Effector memory CD8-positive, alpha-beta T cell (primary cell): ENCODE results near the gene INTS6L.

ENCODE experiments used
- ATAC-seq: fragments of 150-1000 bp; cut with Tn5 transposase; replicated peaks from 2 replicates; pipeline ENCODE4 v1.10.0; 2021; ENCODE audit warnings: mild to moderate bottlenecking, moderate library complexity
- DNase-seq, 3 experiments: peaks; one replicate each; pipeline ENCODE4 v3.0.0; 2021
- H3K27ac Mint-ChIP-seq, 2 donors: one replicate each; pipeline ENCODE4 v1.8.0; 2022; ENCODE audit warnings: mild to moderate bottlenecking in 2 of 2, mixed read lengths in 2 of 2, moderate library complexity in 2 of 2
- H3K27me3 Mint-ChIP-seq, 2 donors: one replicate each; pipeline ENCODE4 v1.8.0; 2022; ENCODE audit warnings: mixed read lengths in 2 of 2
- H3K36me3 Mint-ChIP-seq: one replicate; pipeline ENCODE4 v1.8.0; 2022; ENCODE audit warnings: mild to moderate bottlenecking, moderate library complexity, mixed read lengths; ENCODE audit not compliant: insufficient read depth
- H3K4me1 Mint-ChIP-seq, 2 donors: one replicate each; pipeline ENCODE4 v1.8.0; 2022; ENCODE audit warnings: low read depth in 2 of 2, mixed read lengths in 2 of 2
- H3K4me3 Mint-ChIP-seq, 2 donors: one replicate each; pipeline ENCODE4 v1.8.0; 2022; ENCODE audit warnings: mild to moderate bottlenecking in 2 of 2, mixed read lengths in 2 of 2, moderate library complexity in 2 of 2
- H3K9me3 Mint-ChIP-seq, 2 donors: one replicate each; pipeline ENCODE4 v1.8.0; 2022; ENCODE audit warnings: mixed read lengths in 2 of 2

INTS6L gene

GRCh38 chrX:135535077-135535940, 14.8 kb downstream of the INTS6L start:
- Mint-ChIP-seq H3K27ac (peak overlapping the region in 1 of 2 donors; percentile 66), H3K9me3 (no peaks in the 10 kb centered on the region), H3K36me3 (no peaks in the 10 kb centered on the region), H3K4me1 (peaks cover 18 to 28% of the 10 kb centered on the region in 2 donors), H3K27me3 (no peaks in the 10 kb centered on the region), H3K4me3 (no peak overlapping the region)
- no peak for DNase-seq
- ATAC-seq = no peak

GRCh38 chrX:135536877-135537276, 16.4 kb downstream of the INTS6L start:
- Mint-ChIP-seq H3K9me3 (no peaks in the 10 kb centered on the region), H3K27me3 (no peaks in the 10 kb centered on the region), H3K27ac (peak overlapping the region; percentile 62 to 80), H3K4me3 (no peak overlapping the region), H3K4me1 (peaks cover 11 to 18% of the 10 kb centered on the region in 2 donors), H3K36me3 (no peaks in the 10 kb centered on the region)
- no peak for DNase-seq
- peak; percentile 63 for ATAC-seq

GRCh38 chrX:135541351-135541750, 20.9 kb downstream of the INTS6L start:
- H3K36me3 Mint-ChIP-seq = peaks cover 5% of the 10 kb centered on the region
- DNase-seq = no peak
- H3K27ac Mint-ChIP-seq = no peak overlapping the region
- no peak for ATAC-seq
- no peaks in the 10 kb centered on the region for H3K9me3 Mint-ChIP-seq
- H3K4me3 Mint-ChIP-seq = no peak overlapping the region
- H3K4me1 Mint-ChIP-seq = peaks cover 25 to 30% of the 10 kb centered on the region in 2 donors
- H3K27me3 Mint-ChIP-seq = no peaks in the 10 kb centered on the region

- peaks cover 19 to 24% of the 10 kb centered on the region in 2 donors for H3K4me1 Mint-ChIP-seq
- ATAC-seq = no peak
Measured at GRCh38 chrX:135543172-135543571, 22.7 kb downstream of the INTS6L start.

GRCh38 chrX:135543924-135544323, 23.5 kb downstream of the INTS6L start:
- no peaks in the 10 kb centered on the region for H3K27me3 Mint-ChIP-seq
- H3K4me1 Mint-ChIP-seq = peaks cover 17 to 24% of the 10 kb centered on the region in 2 donors
- H3K36me3 Mint-ChIP-seq = peaks cover 13% of the 10 kb centered on the region
- H3K9me3 Mint-ChIP-seq = no peaks in the 10 kb centered on the region
- peak overlapping the region; percentile 46 to 62 for H3K27ac Mint-ChIP-seq
- no peak overlapping the region for H3K4me3 Mint-ChIP-seq
- ATAC-seq (peak; percentile 53), DNase-seq (peak in 2 of 3 experiments; percentile 3 to 9)

More at GRCh38 chrX:135543172-135543571, 22.7 kb downstream of the INTS6L start:
- H3K4me3 Mint-ChIP-seq = no peak overlapping the region
- H3K9me3 Mint-ChIP-seq = no peaks in the 10 kb centered on the region
- peaks cover 13% of the 10 kb centered on the region for H3K36me3 Mint-ChIP-seq
- DNase-seq = no peak
- peak overlapping the region; percentile 46 to 62 for H3K27ac Mint-ChIP-seq
- H3K27me3 Mint-ChIP-seq = no peaks in the 10 kb centered on the region

- ATAC-seq = peak; percentile 40
- H3K27me3 Mint-ChIP-seq = no peaks in the 10 kb centered on the region
- H3K36me3 Mint-ChIP-seq = peaks cover 13% of the 10 kb centered on the region
- peak overlapping the region in 1 of 2 donors; percentile 14 for H3K4me3 Mint-ChIP-seq
- no peak overlapping the region for H3K27ac Mint-ChIP-seq
- H3K9me3 Mint-ChIP-seq = no peaks in the 10 kb centered on the region
- peaks cover 17 to 21% of the 10 kb centered on the region in 2 donors for H3K4me1 Mint-ChIP-seq
- DNase-seq = no peak
Measured at GRCh38 chrX:135544338-135544948, 24.0 kb downstream of the INTS6L start.

- no peaks in the 10 kb centered on the region for H3K27me3 Mint-ChIP-seq
- H3K9me3 Mint-ChIP-seq = no peaks in the 10 kb centered on the region
- peaks cover 17 to 18% of the 10 kb centered on the region in 2 donors for H3K4me1 Mint-ChIP-seq
- ATAC-seq = no peak
- peaks cover 32% of the 10 kb centered on the region for H3K36me3 Mint-ChIP-seq
- H3K27ac Mint-ChIP-seq = no peak overlapping the region
- no peak for DNase-seq
- H3K4me3 Mint-ChIP-seq = no peak overlapping the region
Measured at GRCh38 chrX:135547767-135548166, 27.3 kb downstream of the INTS6L start.

- H3K4me3 Mint-ChIP-seq = no peak overlapping the region
- H3K36me3 Mint-ChIP-seq = peaks cover 41% of the 10 kb centered on the region
Measured at GRCh38 chrX:135549519-135549918, 29.1 kb downstream of the INTS6L start.

GRCh38 chrX:135556055-135556454, 35.6 kb downstream of the INTS6L start:
- peaks cover 20% of the 10 kb centered on the region for H3K36me3 Mint-ChIP-seq
- H3K9me3 Mint-ChIP-seq = no peaks in the 10 kb centered on the region
- H3K27ac Mint-ChIP-seq = no peak overlapping the region
- ATAC-seq = no peak
- no peaks in the 10 kb centered on the region for H3K27me3 Mint-ChIP-seq
- H3K4me3 Mint-ChIP-seq = no peak overlapping the region
- no peaks in the 10 kb centered on the region for H3K4me1 Mint-ChIP-seq
- DNase-seq = no peak

More at GRCh38 chrX:135549519-135549918, 29.1 kb downstream of the INTS6L start:
- H3K9me3 Mint-ChIP-seq = no peaks in the 10 kb centered on the region
- no peak for ATAC-seq
- no peak for DNase-seq
- H3K27me3 Mint-ChIP-seq = no peaks in the 10 kb centered on the region
- H3K27ac Mint-ChIP-seq = no peak overlapping the region
- H3K4me1 Mint-ChIP-seq = peaks cover 3% of the 10 kb centered on the region in 2 donors

GRCh38 chrX:135557344-135557743, 36.9 kb downstream of the INTS6L start:
- Mint-ChIP-seq H3K9me3 (no peaks in the 10 kb centered on the region), H3K27me3 (no peaks in the 10 kb centered on the region), H3K4me1 (no peaks in the 10 kb centered on the region), H3K36me3 (peaks cover 19% of the 10 kb centered on the region), H3K27ac (peak overlapping the region in 1 of 2 donors; percentile 58), H3K4me3 (no peak overlapping the region)
- no peak for DNase-seq
- ATAC-seq = no peak

- no peaks in the 10 kb centered on the region for H3K27me3 Mint-ChIP-seq
- DNase-seq (no peak), ATAC-seq (no peak)
- H3K4me3 Mint-ChIP-seq = no peak overlapping the region
- no peak overlapping the region for H3K27ac Mint-ChIP-seq
- no peaks in the 10 kb centered on the region for H3K4me1 Mint-ChIP-seq
- peaks cover 19% of the 10 kb centered on the region for H3K36me3 Mint-ChIP-seq
- H3K9me3 Mint-ChIP-seq = no peaks in the 10 kb centered on the region
Measured at GRCh38 chrX:135572436-135572835, 52.0 kb downstream of the INTS6L start.

GRCh38 chrX:135581496-135581895, 61.0 kb downstream of the INTS6L start:
- no peak overlapping the region for H3K27ac Mint-ChIP-seq
- H3K4me3 Mint-ChIP-seq = no peak overlapping the region
- H3K9me3 Mint-ChIP-seq = no peaks in the 10 kb centered on the region
- H3K4me1 Mint-ChIP-seq = no peaks in the 10 kb centered on the region
- peaks cover 20% of the 10 kb centered on the region for H3K36me3 Mint-ChIP-seq
- DNase-seq (no peak), ATAC-seq (no peak)
- no peaks in the 10 kb centered on the region for H3K27me3 Mint-ChIP-seq

GRCh38 chrX:135585153-135585552, 64.7 kb downstream of the INTS6L start:
- no peak for ATAC-seq
- no peak for DNase-seq
- H3K4me3 Mint-ChIP-seq = no peak overlapping the region
- H3K36me3 Mint-ChIP-seq = peaks cover 12% of the 10 kb centered on the region
- peaks cover 0 to 3% of the 10 kb centered on the region in 2 donors for H3K27me3 Mint-ChIP-seq
- no peaks in the 10 kb centered on the region for H3K9me3 Mint-ChIP-seq
- no peaks in the 10 kb centered on the region for H3K4me1 Mint-ChIP-seq
- no peak overlapping the region for H3K27ac Mint-ChIP-seq

GRCh38 chrX:135591871-135592270, 71.4 kb downstream of the INTS6L start:
- ATAC-seq = no peak
- Mint-ChIP-seq H3K27ac (no peak overlapping the region), H3K4me3 (no peak overlapping the region), H3K9me3 (no peaks in the 10 kb centered on the region), H3K4me1 (no peaks in the 10 kb centered on the region), H3K27me3 (peaks cover 7% of the 10 kb centered on the region in 2 donors), H3K36me3 (no peaks in the 10 kb centered on the region)
- DNase-seq = no peak
